ENCODE results near the gene CCDC87.
"Not testable (repeated sequence)": the region's sequence is repeated elsewhere in the genome, so short reads cannot be mapped to it uniquely, and the experiment has no call there.

Gene CCDC87

GRCh38 chr11:66549696-66550095 lies 43.2 kb downstream of the CCDC87 start:
- no peak for DNase-seq

GRCh38 chr11:66548774-66549630 lies 43.9 kb downstream of the CCDC87 start:
- DNase-seq: no peak

- DNase-seq: no peak
Measured at GRCh38 chr11:66548041-66548440, 44.8 kb downstream of the CCDC87 start.

GRCh38 chr11:66547662-66548009 lies 45.2 kb downstream of the CCDC87 start:
- no peak for DNase-seq

DNA sequence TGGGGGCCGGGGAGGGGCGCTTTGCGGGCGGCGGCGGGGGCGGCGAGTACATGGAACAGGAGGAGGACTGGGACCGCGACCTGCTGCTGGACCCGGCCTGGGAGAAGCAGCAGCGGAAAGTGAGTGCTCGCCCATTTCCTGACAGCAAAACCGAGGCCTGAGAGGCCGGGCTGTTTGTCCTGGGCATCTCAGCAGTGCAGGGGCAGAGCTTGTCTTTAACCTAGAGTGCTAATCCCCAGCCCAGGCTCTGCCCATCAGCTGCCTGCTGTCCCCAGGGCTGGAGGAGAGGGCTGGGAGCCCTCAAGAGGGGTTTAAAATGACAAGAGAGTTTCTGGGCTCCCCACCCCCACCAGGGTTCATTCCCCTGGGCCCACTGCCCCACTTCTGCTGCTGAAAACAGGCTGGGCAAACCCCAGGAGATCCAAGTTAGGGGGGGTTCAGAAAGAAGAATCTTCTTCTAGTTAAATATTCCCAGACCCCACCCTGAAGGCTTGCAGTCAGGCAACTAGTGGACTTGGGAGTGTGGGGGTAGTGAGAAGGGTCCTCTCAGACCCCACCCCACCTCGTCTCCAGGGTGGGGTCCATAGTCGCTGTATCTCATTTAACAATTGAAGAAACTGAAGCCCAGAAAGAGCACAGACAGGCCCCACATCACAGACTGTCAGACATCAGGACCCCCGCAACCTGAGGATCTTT lies 45.7 kb downstream of the CCDC87 start:
- no peak for DNase-seq

DNA sequence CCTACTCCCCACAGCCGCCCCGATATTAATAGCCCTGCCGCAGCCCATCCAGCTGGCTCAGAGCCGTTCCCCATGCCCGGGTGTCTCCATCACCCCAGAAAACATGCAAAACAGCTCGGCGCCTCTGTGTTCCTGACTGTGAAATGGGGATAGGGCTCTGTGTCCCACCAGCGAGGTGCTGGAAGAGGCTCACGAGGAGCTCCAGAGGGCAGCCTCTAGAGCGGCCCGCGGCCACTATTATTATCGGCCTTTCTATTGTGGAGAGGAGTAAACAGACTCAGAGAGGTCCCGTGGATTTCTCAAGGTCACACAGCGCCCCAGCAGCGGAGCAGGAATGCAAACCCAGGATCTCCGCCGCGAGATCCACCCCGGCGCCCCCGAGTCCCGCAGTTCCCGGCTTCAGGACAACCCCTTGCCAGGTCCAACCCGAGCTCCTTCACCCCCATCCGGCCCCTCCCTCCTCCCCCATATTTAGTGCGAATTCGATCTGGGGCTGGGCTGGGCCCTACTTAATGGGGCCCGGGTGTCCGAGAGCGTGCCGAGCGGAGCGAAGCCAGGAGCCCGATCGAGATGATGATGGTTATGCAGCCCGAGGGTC lies 46.4 kb downstream of the CCDC87 start, which contains the start of gene ACTN3:
ACTN3 (plus strand) TSS at position 536 of the 598 bp plus-strand sequence; CDS start at position 571, 35 bp downstream.
- no peak for DNase-seq

GRCh38 chr11:66545701-66546367 lies 47.0 kb downstream of the CCDC87 start, which contains the start of gene ZDHHC24:
ZDHHC24 (minus strand) TSS chr11:66546048; CDS start chr11:66546003, 45 bp downstream.
- peak; percentile 90 for DNase-seq

DNA sequence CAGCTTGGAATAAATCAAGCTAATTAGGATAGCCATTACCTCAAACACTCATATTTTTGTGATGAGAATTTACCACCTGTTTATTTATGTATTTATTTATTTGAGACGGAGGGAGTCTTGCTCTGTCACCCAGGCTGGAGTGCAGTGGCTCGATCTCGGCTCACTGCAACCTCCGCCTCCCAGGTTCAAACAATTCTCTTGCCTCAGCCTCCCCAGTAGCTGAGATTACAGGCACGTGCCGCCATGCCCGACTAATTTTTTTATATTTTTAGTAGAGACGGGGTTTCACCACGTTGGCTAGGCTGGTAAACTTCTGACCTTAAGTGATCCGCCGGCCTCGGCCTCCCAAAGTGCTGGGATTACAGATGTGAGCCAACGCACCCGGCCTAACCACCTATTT lies 47.9 kb downstream of the CCDC87 start:
- not testable (repeated sequence) for DNase-seq

DNA sequence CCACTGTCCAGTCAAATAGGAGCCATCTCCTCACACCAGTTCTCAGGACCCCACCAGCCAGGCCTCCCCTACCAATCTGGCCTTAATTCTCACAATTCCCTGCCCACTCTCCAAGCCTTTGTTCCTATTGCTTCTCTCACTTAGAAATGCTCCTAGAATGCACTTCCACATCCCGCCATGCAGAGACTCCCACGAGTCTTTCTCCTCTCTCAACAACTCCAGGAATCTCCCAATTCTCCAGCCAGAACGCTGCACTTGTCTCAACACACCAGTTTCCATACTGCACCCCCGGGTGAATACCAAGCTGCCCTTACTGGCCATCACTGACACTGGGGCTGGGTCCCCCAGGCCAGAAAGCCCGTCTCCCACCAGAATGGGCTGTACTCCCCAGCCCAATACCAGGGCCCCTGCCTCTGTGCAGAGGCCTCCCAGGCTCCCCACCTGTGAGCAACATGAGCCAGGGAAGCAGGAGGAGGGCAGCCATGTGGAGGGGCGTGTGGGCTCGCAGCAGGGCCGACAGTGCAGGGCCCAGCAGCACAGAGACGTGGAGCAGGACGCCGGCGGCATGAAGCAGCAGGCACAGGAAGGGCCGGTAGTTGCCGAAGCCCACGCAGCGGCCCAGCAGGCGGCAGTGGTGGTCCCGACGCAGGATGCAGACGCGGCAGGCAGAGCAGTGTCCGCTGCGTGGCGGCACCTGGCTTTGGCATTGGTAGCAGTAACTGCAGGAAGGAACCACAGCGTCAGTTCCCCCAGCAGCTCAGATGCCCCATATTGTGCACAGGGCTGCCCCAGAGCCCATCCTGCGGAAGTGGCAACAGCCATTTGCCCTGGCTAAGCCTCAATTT lies 49.4 kb downstream of the CCDC87 start:
- peak; percentile 80 for DNase-seq

DNA sequence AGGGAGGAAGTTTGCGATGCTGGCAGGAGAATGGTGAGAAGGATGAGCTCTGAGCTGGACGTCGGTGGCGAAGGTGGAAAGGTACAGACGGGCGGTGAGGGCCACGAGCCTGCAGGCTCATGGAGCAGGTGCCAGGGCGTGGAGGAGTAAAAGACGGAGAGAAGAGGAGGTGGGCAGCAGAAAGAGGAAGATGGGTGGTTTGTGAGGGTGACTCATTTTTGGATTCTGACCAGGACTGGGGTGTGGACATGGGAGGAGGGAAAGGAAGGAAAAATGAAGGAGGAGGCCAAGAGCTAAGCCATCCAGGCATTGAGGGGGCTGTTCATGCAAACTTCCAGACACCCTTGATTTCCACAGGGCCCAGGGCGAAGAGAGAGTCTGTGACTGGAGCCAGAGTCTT lies 50.5 kb downstream of the CCDC87 start:
- no peak for DNase-seq

DNA sequence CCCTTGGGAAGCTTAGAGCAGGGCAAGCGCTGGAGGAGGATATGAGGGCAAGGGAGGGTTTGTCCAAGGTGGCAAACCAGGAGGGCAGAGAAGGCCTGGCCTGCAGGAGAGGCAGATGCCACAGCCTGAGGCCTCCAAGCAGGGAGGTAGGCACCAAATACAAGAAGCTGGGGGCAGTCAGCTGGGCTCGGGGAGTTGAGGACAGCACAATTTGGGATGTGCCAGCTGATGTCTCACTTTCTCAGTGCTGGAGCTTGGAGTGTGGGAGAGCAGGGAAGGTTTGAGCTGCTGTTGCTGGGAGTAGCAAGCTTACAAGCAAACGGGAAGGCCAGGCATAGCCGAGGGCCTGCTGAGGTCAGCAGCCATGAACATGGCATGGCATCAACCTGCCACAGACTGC lies 51.0 kb downstream of the CCDC87 start:
- DNase-seq: no peak

DNA sequence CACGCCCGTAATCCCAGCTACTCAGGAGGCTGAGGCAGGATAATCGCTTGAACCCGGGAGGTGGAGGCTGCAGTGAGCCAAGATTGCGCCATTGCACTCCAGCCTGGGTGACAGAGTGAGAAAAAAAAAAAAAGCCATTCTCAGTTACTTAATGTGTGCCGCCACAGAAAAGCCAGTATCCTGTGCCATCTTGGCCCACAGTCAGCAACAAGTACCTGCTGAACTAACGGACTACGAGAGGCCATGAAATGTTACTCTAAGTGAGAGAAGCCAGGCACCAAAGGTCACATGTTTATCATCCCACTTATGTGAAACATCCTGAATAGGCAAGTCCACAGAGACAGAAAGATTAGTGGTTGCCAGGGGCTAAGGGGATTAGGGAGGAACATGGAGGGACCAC lies 52.3 kb downstream of the CCDC87 start:
- DNase-seq: not testable (repeated sequence)

All from CD4-positive, alpha-beta T cell treated with Interleukin-15 for 1 hour (primary cell).